K562 (cell line): ENCODE data around the gene MARCKSL1. TPM values are rescaled to one million over a fixed set of nuclear protein-coding genes. Genes with fewer than 3 reads are reported as not detected.

ENCODE experiments used
- ATAC-seq: fragments of 200-7000 bp; cut with Tn5 transposase; 3 replicates; pipeline ENCODE4 v1.9.1; 2020; ENCODE audit warnings: moderate library complexity
- BruUV-seq: library from RNA; stranded (reverse); fragments of 400-500 nt; replicated peaks from 2 replicates; lab custom pipeline; 2021; lab: Mats Ljungman, UMichigan
- CTCF ChIA-PET: fragments of 300-600 bp; formaldehyde crosslinking; extraction: SDS; loops from one replicate; lab custom pipeline; 2021; ENCODE audit warnings: low intra/inter-chr PET ratio; lab: Yijun Ruan, JAX
- POLR2A ChIA-PET: fragments of 300-600, 350-650 bp; sonication (Branson Sonifier 250); formaldehyde crosslinking; extraction: SDS; loops from one replicate; lab custom pipeline; 2021; ENCODE audit warnings: antibody characterized with exemption, inconsistent platforms; lab: Yijun Ruan, JAX
- DNase-seq, 4 experiments: peaks; one replicate each; pipeline versions ENCODE4 v3.0.0 to v3.0.0-alpha.2; 2011 to 2018; ENCODE audit warnings: low spot score in 3 of 4, mixed read lengths in 3 of 4; ENCODE audit errors: extremely low read depth in 1 of 4
- FAIRE-seq: peaks from 2 replicates; lab custom pipeline; 2011; peaks lifted over from hg19 to GRCh38; lab: Jason Lieb, UNC
- H2AFZ ChIP-seq: 2 replicates; pipeline ENCODE4 v1.6.0; 2011; ENCODE audit warnings: low read depth, low read length, control low read depth, inconsistent platforms
- H3K27ac ChIP-seq: fragments of 200-600 bp; 3 replicates; pipeline ENCODE4 v1.8.0; 2011; ENCODE audit warnings: low read depth, mild to moderate bottlenecking, control low read depth, inconsistent platforms, low read length, moderate library complexity, mixed read lengths; ENCODE audit errors: extremely low read depth
- H3K27me3 ChIP-seq, 2 experiments: fragments of 300-600 bp in 1 of 2; 2 replicates in 1 of 2; 3 replicates in 1 of 2; pipeline versions ENCODE4 v1.6.0 to v1.8.0; 2011; ENCODE audit warnings: inconsistent platforms in 2 of 2, low read length in 2 of 2, mild to moderate bottlenecking in 1 of 2, mixed read lengths in 1 of 2, moderate library complexity in 1 of 2; ENCODE audit not compliant: control insufficient read depth in 2 of 2, insufficient read depth in 2 of 2
- H3K36me3 ChIP-seq: fragments of 300-600 bp; 3 replicates; pipeline ENCODE4 v1.8.0; 2011; ENCODE audit warnings: mild to moderate bottlenecking, low read length, inconsistent platforms; ENCODE audit not compliant: control insufficient read depth, insufficient read depth
- H3K4me1 ChIP-seq, 2 experiments: fragments of 200-600 bp in 1 of 2; replicated peaks in 1 of 2; 2 replicates in 1 of 2; 3 replicates in 1 of 2; pipeline versions ENCODE4 v1.5.1 to v1.8.0; 2011; ENCODE audit warnings: inconsistent platforms in 2 of 2, low read length in 2 of 2, mild to moderate bottlenecking in 1 of 2, mixed read lengths in 1 of 2, moderate library complexity in 1 of 2; ENCODE audit not compliant: control insufficient read depth in 2 of 2, insufficient read depth in 2 of 2
- H3K4me2 ChIP-seq: 2 replicates; pipeline ENCODE4 v1.6.1; 2011; ENCODE audit warnings: low read length, control low read depth, inconsistent platforms, mixed read lengths; ENCODE audit not compliant: insufficient read depth
- H3K4me3 ChIP-seq: fragments of 200-600 bp; sonication (generic), shearing (Covaris generic); 2 replicates; pipeline ENCODE4 v1.5.1; 2016; ENCODE audit warnings: control low read depth, inconsistent platforms
- H3K79me2 ChIP-seq: fragments of 200-600 bp; 3 replicates; pipeline ENCODE4 v1.8.0; 2011; ENCODE audit warnings: low read length, inconsistent platforms; ENCODE audit not compliant: control insufficient read depth, insufficient read depth
- H3K9ac ChIP-seq, 2 experiments: 2 replicates each; pipeline versions ENCODE4 v1.6.0 to v1.6.1; 2011; ENCODE audit warnings: low read depth in 2 of 2, low read length in 2 of 2, control low read depth in 1 of 2, inconsistent platforms in 1 of 2, mild to moderate bottlenecking in 1 of 2, mixed read lengths in 1 of 2; ENCODE audit not compliant: insufficient read depth in 1 of 2
- H3K9me1 ChIP-seq: one replicate; pipeline ENCODE4 v1.6.0; 2011; ENCODE audit warnings: inconsistent platforms, mild to moderate bottlenecking, low read length, moderate library complexity; ENCODE audit not compliant: control insufficient read depth, insufficient read depth
- H3K9me3 ChIP-seq: replicated peaks from 2 replicates; pipeline ENCODE4 v1.5.1; 2011; ENCODE audit warnings: low read depth, low read length, inconsistent platforms; ENCODE audit not compliant: control insufficient read depth, insufficient read depth
- H4K20me1 ChIP-seq: replicated peaks from 2 replicates; pipeline ENCODE4 v1.6.1; 2011; ENCODE audit warnings: low read length, inconsistent platforms, mixed read lengths; ENCODE audit not compliant: control insufficient read depth, insufficient read depth
- HNRNPUL1 ChIP-seq: fragments of 200-400 bp; formaldehyde crosslinking; IDR thresholded peaks from 2 replicates; pipeline ENCODE4 v1.6.1; 2017; ENCODE audit warnings: low read length
- ILK ChIP-seq: fragments of 450-650 bp; IDR thresholded peaks from 2 replicates; pipeline ENCODE4 v1.6.1; 2016; ENCODE audit warnings: missing genetic modification characterization, low read depth, mild to moderate bottlenecking, missing compliant biosample characterization, moderate library complexity, borderline replicate concordance
- PKNOX1 ChIP-seq: fragments of 450-650 bp; IDR thresholded peaks from 2 replicates; pipeline ENCODE4 v1.6.1; 2016
- PML ChIP-seq: IDR thresholded peaks from 2 replicates; pipeline ENCODE4 v1.6.1; 2012; ENCODE audit warnings: low read length, inconsistent platforms
- POLR2AphosphoS2 ChIP-seq: IDR thresholded peaks from 2 replicates; pipeline ENCODE4 v1.6.1; 2012; ENCODE audit warnings: low read length, improper control_type of control experiment
- POLR2AphosphoS5 ChIP-seq: IDR thresholded peaks from 2 replicates; pipeline ENCODE4 v1.6.1; 2011; ENCODE audit warnings: mild to moderate bottlenecking, low read depth, low read length, moderate library complexity; ENCODE audit not compliant: control insufficient read depth, insufficient read depth
- POLR2B ChIP-seq: fragments of 450-650 bp; IDR thresholded peaks from 2 replicates; pipeline ENCODE4 v1.6.1; 2018; ENCODE audit warnings: low read depth; ENCODE audit not compliant: partially characterized antibody
- POLR2G ChIP-seq: fragments of 200-400 bp; formaldehyde crosslinking; IDR thresholded peaks from 2 replicates; pipeline ENCODE4 v1.6.1; 2017; ENCODE audit warnings: low read depth, mild to moderate bottlenecking, antibody characterized with exemption, low read length, moderate library complexity
- RBFOX2 ChIP-seq: fragments of 200-400 bp; formaldehyde crosslinking; IDR thresholded peaks from 2 replicates; pipeline ENCODE4 v1.6.1; 2017; ENCODE audit warnings: low read depth, mild to moderate bottlenecking, low read length, moderate library complexity
- SUPT5H ChIP-seq: fragments of 450-650 bp; IDR thresholded peaks from 2 replicates; pipeline ENCODE4 v1.6.1; 2016
- TEAD2 ChIP-seq: fragments of 450-650 bp; IDR thresholded peaks from 2 replicates; pipeline ENCODE4 v1.6.1; 2016; ENCODE audit warnings: missing genetic modification characterization, control low read depth, missing compliant biosample characterization
- ZBTB7A ChIP-seq: IDR thresholded peaks from 2 replicates; pipeline ENCODE4 v1.6.1; 2011; ENCODE audit warnings: low read depth, mild to moderate bottlenecking, low read length, moderate library complexity, borderline replicate concordance; ENCODE audit not compliant: control insufficient read depth
- ZNF280A ChIP-seq: fragments of 450-650 bp; IDR thresholded peaks from 2 replicates; pipeline ENCODE4 v1.6.1; 2018; ENCODE audit warnings: mild to moderate bottlenecking, low read depth; ENCODE audit not compliant: partially characterized antibody
- ZNF586 ChIP-seq: fragments of 450-650 bp; formaldehyde crosslinking; conservative IDR thresholded peaks from 2 replicates; pipeline ENCODE4 v1.4.0; 2020; ENCODE audit warnings: mild to moderate bottlenecking, moderate library complexity
- WGBS: fragments of 100-300 bp; shearing (Covaris generic); methylation state at CpG from one replicate; pipeline ENCODE4 v1.1.6; 2016; ENCODE audit warnings: low coverage, mixed read lengths; ENCODE audit not compliant: insufficient coverage; ENCODE audit errors: missing lambda C conversion rate; 5-methylcytosine and 5-hydroxymethylcytosine counted together
- in situ Hi-C: fragments of 300-500 bp; cut with MboI; formaldehyde crosslinking; loops from 4 replicates; pipeline ENCODE4 v1.15.0; 2018; ENCODE audit warnings: inconsistent platforms, mixed read lengths
- intact Hi-C: fragments of 100-400 bp; cut with micrococcal nuclease; formaldehyde crosslinking; loops from 2 replicates; pipeline ENCODE4 v1.14.2; 2022
- polyA plus RNA-seq, 8 experiments: library from polyadenylated mRNA; depleted of rRNA in 4 of 8; stranded (reverse) in 5 of 8; unstranded in 3 of 8; fragments of >200 nt; fragmentation: Nextera tagmentation in 2 of 8; fragmentation: Illumina TruSeq in 1 of 8; extraction: Ambion mirVana in 2 of 8; extraction: Trizol in 1 of 8; gene quantifications; 2 replicates each; pipeline versions ENCODE4 v1.2.1 to v1.2.3, GENCODE V29; 2011 to 2014; ENCODE audit warnings: inconsistent platforms in 1 of 8, missing spikeins in 1 of 8
- total RNA-seq, 7 experiments: library from RNA; depleted of rRNA in 6 of 7; stranded (reverse); fragments of >200 nt in 6 of 7; fragmentation: Illumina TruSeq in 2 of 7; extraction: Trizol in 2 of 7; gene quantifications; 2 replicates each; pipeline versions ENCODE4 v1.2.1 to v1.2.3, GENCODE V29; 2011 to 2021; ENCODE audit warnings: low replicate concordance in 1 of 7
- TF ChIP-seq, protein P1 (sequence below): fragments of 250-450 bp; sonication (Bioruptor Pico); IDR thresholded peaks from 2 replicates; pipeline ENCODE4 v1.4.0; 2020; ENCODE audit warnings: mild to moderate bottlenecking, moderate library complexity

MARCKSL1 gene
- total and polyA plus RNA-seq, 9 of the 15 experiments (the other 6 are each of a cell fraction or from before 2014, with no cell fraction given), result 14.7 to 325 (median 155) TPM

- peak overlapping the region in 1 of 2 experiments; percentile 53; a peak in 2 of 4 replicates for H3K9ac ChIP-seq
- H3K79me2 ChIP-seq, result peaks cover 27% of the 10 kb centered on the region
- peaks cover 20 to 31% of the 10 kb centered on the region in 2 experiments for H3K4me1 ChIP-seq
- H3K9me3 ChIP-seq, result no peaks in the 10 kb centered on the region
- in situ Hi-C loops, result no loop called here
- H3K4me2 ChIP-seq, result no peak overlapping the region
- H3K4me3 ChIP-seq, result no peak overlapping the region
- BruUV-seq, result no TSS peak
- intact Hi-C loops, result no loop called here
- peaks cover 6% of the 10 kb centered on the region for H3K9me1 ChIP-seq
- CTCF ChIA-PET, result no interaction called here
- H4K20me1 ChIP-seq, result peaks cover 17% of the 10 kb centered on the region; the same call in 1 of the 2 replicates
- H3K27ac ChIP-seq, result no peak overlapping the region
- H3K36me3 ChIP-seq, result peaks cover 74% of the 10 kb centered on the region
- 0 out of 3 replicates have a peak, but pooled peaks have one; percentile 0 for ATAC-seq
- POLR2A ChIA-PET, result interaction anchor here (0.6 to 5.9 kb wide), 23 partner anchors 9 to 188 kb away, joined by 3 to 75 read pairs (median 4); partner anchors contain the start of genes BSDC1, CCDC28B and HDAC1
- no peak for FAIRE-seq
- WGBS, result 95% methylated on average over 2 of the region's 3 CpGs
- DNase-seq, result no peak
- no peaks in the 10 kb centered on the region for H3K27me3 ChIP-seq
- H2AFZ ChIP-seq, result no peak overlapping the region
- TF ChIP-seq ZNF280A, result no peak
- peak; percentile 55; the same call in 1 of the 2 replicates for TF ChIP-seq SUPT5H
- no peak for TF ChIP-seq PKNOX1
- peak; percentile 11; the same call in 1 of the 2 replicates for TF ChIP-seq PML
- peak; percentile 9; the same call in 1 of the 2 replicates for TF ChIP-seq HNRNPUL1
- TF ChIP-seq, protein P1, sequence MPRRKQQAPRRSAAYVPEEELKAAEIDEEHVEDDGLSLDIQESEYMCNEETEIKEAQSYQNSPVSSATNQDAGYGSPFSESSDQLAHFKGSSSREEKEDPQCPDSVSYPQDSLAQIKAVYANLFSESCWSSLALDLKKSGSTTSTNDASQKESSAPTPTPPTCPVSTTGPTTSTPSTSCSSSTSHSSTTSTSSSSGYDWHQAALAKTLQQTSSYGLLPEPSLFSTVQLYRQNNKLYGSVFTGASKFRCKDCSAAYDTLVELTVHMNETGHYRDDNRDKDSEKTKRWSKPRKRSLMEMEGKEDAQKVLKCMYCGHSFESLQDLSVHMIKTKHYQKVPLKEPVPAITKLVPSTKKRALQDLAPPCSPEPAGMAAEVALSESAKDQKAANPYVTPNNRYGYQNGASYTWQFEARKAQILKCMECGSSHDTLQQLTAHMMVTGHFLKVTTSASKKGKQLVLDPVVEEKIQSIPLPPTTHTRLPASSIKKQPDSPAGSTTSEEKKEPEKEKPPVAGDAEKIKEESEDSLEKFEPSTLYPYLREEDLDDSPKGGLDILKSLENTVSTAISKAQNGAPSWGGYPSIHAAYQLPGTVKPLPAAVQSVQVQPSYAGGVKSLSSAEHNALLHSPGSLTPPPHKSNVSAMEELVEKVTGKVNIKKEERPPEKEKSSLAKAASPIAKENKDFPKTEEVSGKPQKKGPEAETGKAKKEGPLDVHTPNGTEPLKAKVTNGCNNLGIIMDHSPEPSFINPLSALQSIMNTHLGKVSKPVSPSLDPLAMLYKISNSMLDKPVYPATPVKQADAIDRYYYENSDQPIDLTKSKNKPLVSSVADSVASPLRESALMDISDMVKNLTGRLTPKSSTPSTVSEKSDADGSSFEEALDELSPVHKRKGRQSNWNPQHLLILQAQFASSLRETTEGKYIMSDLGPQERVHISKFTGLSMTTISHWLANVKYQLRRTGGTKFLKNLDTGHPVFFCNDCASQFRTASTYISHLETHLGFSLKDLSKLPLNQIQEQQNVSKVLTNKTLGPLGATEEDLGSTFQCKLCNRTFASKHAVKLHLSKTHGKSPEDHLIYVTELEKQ, result no peak
- peak; percentile 51; the same call in 1 of the 2 replicates for TF ChIP-seq POLR2AphosphoS5
- 0 out of 2 replicates have a peak, but pooled peaks have one; percentile 23 for TF ChIP-seq ZBTB7A
- TF ChIP-seq POLR2AphosphoS2, result 0 out of 2 replicates have a peak, but pooled peaks have one; percentile 63
- peak; percentile 42; the same call in 1 of the 2 replicates for TF ChIP-seq RBFOX2
- TF ChIP-seq TEAD2 (tag), result no peak
- no peak for TF ChIP-seq ILK
- no peak for TF ChIP-seq ZNF586 (CRISPR knock-in tag)
- peak; percentile 43; the same call in 1 of the 2 replicates for TF ChIP-seq POLR2G
- TF ChIP-seq POLR2B, result peak; percentile 39
These were observed 3.5 kb downstream of the MARCKSL1 start for GRCh38 chr1:32332290-32333079.
